Lower leg skin (tissue), 3 donors: ENCODE results near the gene ZNF789.

ENCODE experiments used
- POLR2A ChIP-seq, 2 donors: fragments of 450-650 bp; IDR thresholded peaks; one replicate each; pipeline ENCODE4 v1.6.1; 2016 to 2017; ENCODE audit warnings: antibody characterized with exemption in 2 of 2, mild to moderate bottlenecking in 1 of 2, moderate library complexity in 1 of 2
- TF ChIP-seq, protein P1 (sequence below), 3 donors: fragments of 450-650 bp; IDR thresholded peaks; one replicate each; pipeline ENCODE4 v1.5.1; 2016; ENCODE audit warnings: antibody characterized with exemption in 3 of 3, mild to moderate bottlenecking in 3 of 3, moderate library complexity in 2 of 3

DNA sequence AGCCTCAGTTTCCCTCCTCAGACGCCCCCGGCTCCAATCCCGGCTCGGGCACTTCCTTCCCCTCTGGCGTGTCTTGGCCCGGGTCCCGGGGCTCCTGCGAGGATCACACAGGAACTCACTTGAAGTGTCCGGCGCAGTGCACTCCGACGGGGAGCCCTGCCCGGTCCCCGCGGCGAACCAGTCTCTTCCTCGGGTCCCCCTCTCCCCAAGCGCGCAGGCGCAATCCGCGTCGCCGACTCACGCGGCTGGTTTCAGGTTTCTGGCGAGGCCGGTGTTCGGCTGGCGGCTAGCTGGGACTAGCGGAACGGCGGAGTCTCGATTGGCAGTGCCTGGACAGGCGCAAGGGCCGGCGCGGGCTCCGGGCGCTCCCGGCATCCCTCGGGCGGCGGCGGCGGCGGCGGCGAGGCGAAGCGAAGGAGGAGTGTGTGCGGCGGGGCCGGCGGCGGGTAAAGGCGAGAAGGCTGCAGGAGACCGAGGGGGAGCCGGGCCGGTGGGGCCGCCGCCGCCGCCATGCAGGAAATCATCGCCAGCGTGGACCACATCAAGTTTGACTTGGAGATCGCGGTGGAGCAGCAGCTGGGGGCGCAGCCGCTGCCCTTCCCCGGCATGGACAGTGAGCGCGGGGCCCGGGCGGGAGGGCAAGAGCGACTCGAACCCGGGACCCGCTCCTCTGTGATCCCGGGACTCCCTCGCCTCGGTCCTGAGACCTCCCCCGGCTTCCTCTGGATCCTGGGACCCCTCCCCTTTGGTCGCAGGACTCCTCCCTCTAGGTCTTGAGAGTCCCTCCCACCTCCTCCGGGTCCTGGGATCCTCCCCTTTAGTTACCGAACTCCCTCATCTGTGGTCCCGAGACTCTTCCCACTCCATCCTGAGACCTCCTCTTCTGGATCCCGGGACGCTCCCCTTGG, 33.9 kb upstream of the ZNF789 start, which contains the start of the genes CPSF4 and PTCD1:
- TF ChIP-seq, protein P1, sequence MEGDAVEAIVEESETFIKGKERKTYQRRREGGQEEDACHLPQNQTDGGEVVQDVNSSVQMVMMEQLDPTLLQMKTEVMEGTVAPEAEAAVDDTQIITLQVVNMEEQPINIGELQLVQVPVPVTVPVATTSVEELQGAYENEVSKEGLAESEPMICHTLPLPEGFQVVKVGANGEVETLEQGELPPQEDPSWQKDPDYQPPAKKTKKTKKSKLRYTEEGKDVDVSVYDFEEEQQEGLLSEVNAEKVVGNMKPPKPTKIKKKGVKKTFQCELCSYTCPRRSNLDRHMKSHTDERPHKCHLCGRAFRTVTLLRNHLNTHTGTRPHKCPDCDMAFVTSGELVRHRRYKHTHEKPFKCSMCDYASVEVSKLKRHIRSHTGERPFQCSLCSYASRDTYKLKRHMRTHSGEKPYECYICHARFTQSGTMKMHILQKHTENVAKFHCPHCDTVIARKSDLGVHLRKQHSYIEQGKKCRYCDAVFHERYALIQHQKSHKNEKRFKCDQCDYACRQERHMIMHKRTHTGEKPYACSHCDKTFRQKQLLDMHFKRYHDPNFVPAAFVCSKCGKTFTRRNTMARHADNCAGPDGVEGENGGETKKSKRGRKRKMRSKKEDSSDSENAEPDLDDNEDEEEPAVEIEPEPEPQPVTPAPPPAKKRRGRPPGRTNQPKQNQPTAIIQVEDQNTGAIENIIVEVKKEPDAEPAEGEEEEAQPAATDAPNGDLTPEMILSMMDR (IDR thresholded peaks at IDR 0.05), result no peak
- TF ChIP-seq POLR2A (IDR thresholded peaks at IDR 0.05), result no peak
